HG03460 (cell line): ENCODE measurements around the gene RBPJ.

ENCODE experiments used
- ATAC-seq: cut with Tn5 transposase; IDR thresholded peaks from one replicate; pipeline ENCODE4 v1.9.1; 2021; ENCODE audit not compliant: unreplicated experiment

The RBPJ gene

DNA sequence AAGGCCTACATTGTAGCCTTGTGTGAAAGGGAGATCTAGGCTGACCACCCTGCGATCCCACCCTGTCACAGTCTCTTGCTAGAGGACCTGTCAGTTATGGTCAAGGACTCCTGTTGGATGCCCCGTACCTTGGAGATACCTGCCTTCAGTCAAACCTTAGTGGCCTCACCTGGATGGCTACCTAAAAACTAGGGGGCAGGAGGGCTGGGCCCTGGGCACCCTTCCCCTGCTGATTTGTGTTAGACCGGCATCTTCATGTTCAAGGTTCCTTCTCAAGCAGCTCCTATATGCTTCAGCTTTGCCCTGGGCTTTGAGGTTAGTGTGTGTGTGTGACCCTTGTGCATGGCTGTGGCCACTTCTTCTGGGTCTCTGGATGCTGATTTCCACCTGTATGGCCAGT lies 134.1 kb downstream of the RBPJ start:
- ATAC-seq = no peak

DNA sequence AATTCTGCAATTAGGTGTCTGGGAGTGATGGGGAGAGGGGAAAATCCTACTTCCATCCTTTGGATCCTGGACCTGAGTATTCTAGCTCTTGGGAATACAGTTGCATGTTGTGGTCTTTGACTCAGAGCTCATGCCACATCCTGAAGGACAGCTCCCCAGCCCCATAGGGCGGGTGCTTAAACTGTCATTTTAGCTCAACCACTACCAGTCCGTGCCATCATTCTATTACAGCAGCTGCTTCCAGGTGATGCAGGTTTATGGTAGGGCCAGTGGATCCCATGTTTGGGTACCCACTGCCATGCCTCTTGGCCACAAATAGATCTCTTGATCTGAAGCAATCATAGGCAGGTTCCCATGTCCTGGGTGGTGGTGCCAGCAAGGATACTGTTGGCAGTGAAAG lies 134.8 kb downstream of the RBPJ start:
- ATAC-seq = no peak

GRCh38 chr4:26457412-26457811 lies 136.6 kb downstream of the RBPJ start:
- no peak for ATAC-seq

- ATAC-seq = no peak
Observed at GRCh38 chr4:26458157-26458561, 137.3 kb downstream of the RBPJ start.

GRCh38 chr4:26459054-26459755 lies 138.4 kb downstream of the RBPJ start:
- no peak for ATAC-seq

- no peak for ATAC-seq
Observed at GRCh38 chr4:26459756-26460530, 139.1 kb downstream of the RBPJ start.

- ATAC-seq = no peak
Observed at GRCh38 chr4:26462874-26463273, 142.1 kb downstream of the RBPJ start.

GRCh38 chr4:26463386-26463785 lies 142.6 kb downstream of the RBPJ start:
- ATAC-seq = no peak

GRCh38 chr4:26464420-26465095 lies 143.7 kb downstream of the RBPJ start:
- ATAC-seq = no peak

DNA sequence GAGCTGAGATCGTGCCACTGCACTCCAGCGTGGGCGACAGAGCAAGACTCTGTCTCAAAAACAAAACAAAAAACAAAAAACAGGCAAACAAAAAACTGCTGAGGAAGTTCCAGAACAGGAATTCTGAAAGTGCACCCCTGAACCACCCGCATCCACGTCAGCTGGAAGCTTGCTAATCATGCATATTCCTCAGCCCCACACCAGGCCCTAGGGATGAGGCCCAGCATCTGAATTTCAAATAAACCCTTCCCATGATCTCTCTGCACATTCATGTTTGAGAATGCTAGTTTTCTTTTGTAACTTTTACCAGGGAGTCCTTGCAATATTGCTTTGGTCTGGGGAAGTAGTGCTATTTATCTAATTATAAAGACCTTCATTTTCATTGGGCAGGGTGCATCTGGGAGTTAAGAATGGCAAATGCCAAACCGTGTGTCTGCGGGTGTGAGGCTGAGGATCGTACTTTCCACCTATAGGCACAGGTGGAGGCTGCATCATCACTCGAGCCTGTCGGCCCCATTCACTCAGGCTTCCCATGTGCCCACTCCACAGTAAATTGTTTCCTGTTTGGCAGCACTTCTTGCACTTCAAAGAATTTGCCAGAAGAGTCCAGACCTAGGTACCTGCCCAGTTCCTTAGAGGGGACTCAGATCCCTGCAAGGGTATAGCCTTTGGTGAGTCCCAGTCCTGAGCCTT lies 145.9 kb downstream of the RBPJ start:
- ATAC-seq = no peak

DNA sequence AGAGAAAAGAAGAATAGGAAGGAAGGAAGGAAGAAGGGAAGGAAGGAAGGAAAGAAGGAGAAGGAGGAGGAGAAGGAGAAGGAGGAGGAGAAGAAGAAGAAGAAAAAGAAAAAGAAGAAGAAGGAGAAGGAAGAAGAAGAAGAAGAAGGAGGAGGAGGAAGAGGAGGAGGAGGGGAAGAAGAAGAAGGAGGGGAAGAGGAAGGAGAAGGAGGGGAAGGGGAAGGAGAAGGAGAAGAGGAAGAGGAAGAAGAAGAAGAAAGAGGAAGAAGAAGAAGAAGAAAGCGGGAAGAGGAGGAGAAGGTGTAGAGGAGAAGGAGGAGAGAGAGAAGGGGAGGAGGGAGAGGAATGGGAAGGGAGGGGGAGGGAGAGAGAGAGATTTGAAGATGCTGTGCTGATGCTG lies 146.9 kb downstream of the RBPJ start:
- ATAC-seq = no peak

GRCh38 chr4:26468283-26468949 lies 147.6 kb downstream of the RBPJ start:
- no peak for ATAC-seq

GRCh38 chr4:26468977-26469376 lies 148.2 kb downstream of the RBPJ start:
- ATAC-seq = no peak

DNA sequence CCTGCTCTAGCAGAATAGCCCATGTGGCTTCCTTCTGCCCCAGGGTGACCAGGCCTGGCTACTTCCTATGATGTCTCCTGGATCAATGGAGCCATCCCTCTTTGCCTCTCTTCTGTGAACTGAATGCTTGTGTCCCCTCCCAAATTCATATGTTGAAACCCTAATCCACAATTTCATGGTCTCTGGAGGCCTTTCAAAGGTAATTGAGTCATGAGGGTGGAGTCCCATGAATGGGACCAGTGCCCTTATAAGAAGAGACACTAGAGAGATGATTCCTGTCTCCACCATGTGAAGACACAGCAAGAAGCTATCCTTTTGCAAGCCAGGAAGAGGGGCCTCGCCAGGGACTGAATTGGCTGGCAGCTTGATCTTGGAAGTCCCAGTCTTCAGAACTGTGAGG lies 151.1 kb downstream of the RBPJ start:
- no peak for ATAC-seq

DNA sequence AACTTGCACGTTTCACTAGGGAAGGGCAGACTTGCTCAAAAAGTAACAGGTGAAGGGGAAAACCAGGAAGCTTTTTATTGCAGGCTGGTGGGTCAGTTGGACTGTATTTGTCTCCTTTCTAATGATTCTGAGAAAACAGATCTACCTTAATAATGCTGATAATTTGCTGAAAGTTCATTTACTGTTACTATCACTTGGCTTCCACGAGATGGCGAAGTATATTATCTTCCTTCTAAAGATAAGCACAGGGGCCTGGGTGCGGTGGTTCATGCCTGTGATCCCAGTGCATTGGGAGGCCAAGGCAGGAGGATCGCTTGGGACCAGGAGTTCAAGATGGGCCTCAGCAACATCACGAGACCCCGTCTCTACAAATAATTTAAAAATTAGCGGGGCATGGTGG lies 153.1 kb downstream of the RBPJ start:
- no peak for ATAC-seq

GRCh38 chr4:26474551-26474950 lies 153.7 kb downstream of the RBPJ start:
- ATAC-seq = no peak

DNA sequence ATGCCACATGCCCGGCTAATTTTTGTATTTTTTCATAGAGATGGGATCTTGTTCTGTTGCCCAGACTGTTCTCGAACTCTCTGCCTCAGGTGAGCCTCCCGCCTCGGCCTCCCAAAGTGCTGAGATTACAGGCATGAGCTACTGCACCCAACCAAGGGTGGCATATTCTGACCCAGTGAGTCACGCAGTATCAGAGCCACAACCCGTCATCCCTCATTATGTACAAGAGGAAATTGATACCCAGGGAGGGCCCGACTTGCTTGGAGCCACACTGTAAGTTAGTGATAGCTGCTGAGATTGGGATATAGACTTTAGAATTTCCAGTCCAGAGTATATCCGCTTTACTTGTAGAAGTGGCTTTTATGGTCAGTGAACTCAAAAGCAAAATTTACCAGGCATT lies 154.9 kb downstream of the RBPJ start:
- ATAC-seq = no peak

GRCh38 chr4:26476545-26476944 lies 155.7 kb downstream of the RBPJ start:
- no peak for ATAC-seq

GRCh38 chr4:26478330-26478729 lies 157.5 kb downstream of the RBPJ start:
- ATAC-seq = no peak

DNA sequence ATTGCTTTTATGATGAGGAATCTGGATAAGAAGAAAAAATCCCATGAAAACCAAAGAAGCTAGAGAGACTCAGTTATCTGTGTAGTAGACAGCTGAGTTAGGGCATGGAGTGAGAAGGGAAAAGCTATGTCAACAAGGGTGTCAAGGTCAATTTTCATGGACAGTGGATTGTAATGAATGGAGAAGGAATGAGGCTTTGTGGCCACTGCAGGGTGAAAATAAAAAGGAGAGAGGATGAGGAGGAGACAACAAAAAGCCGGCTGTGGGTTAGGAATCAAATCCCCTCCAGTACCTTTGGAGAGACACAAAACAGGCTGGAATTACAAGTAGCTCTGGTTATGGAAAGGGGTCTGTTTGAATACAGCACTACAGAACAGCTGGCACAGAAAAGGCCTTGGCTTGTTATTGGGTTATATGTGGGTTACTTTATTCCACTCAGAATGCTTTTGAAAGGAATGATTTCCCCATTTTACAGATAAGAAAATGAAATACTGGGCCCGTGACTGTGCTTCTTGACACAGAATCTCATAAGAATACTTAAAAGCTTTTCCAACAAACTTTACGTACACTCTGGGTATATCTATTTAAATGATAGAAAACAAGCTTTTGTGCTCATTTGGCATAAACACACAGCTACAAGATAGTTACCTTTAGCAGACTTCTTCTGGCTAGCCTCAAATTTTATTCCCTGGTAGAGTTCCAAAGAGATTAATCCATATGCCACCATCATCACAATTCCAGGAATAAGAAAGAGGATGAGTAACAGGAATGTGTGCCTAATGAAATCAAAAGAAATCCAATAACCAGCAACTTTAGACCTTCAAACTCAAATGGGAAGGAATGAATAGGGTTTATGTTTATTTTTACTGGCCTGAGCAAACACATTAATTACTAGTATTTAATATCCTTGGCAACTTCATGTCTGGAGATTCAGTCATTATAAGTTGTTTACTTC lies 162.0 kb downstream of the RBPJ start:
- ATAC-seq = no peak
